HG02610 (cell line): ENCODE data around the gene ADAM12.

Source experiments
- ATAC-seq: cut with Tn5 transposase; IDR thresholded peaks from one replicate; pipeline ENCODE4 v1.9.1; 2021; ENCODE audit warnings: mild to moderate bottlenecking, moderate library complexity; ENCODE audit not compliant: unreplicated experiment

Gene ADAM12

GRCh38 chr10:126158133-126158892, 230.0 kb downstream of the ADAM12 start:
- ATAC-seq = no peak

- no peak for ATAC-seq
These were observed 231.1 kb downstream of the ADAM12 start for GRCh38 chr10:126157189-126157588.

- no peak for ATAC-seq
These were observed 231.8 kb downstream of the ADAM12 start for GRCh38 chr10:126156503-126156902.

GRCh38 chr10:126156012-126156411, 232.3 kb downstream of the ADAM12 start:
- ATAC-seq = no peak

GRCh38 chr10:126155528-126155927, 232.7 kb downstream of the ADAM12 start:
- no peak for ATAC-seq

- ATAC-seq = no peak
These were observed 234.3 kb downstream of the ADAM12 start for GRCh38 chr10:126153711-126154628.

GRCh38 chr10:126147866-126148587, 240.2 kb downstream of the ADAM12 start:
- no peak for ATAC-seq

GRCh38 chr10:126146771-126147170, 241.5 kb downstream of the ADAM12 start:
- ATAC-seq = no peak

GRCh38 chr10:126143117-126143516, 245.2 kb downstream of the ADAM12 start:
- ATAC-seq = no peak

- ATAC-seq = no peak
These were observed 247.5 kb downstream of the ADAM12 start for GRCh38 chr10:126140746-126141273.

GRCh38 chr10:126137562-126138221, 250.6 kb downstream of the ADAM12 start:
- no peak for ATAC-seq

- ATAC-seq = no peak
These were observed 252.2 kb downstream of the ADAM12 start for GRCh38 chr10:126135941-126136595.

GRCh38 chr10:126135177-126135576, 253.1 kb downstream of the ADAM12 start:
- ATAC-seq = no peak

- no peak for ATAC-seq
These were observed 254.2 kb downstream of the ADAM12 start for GRCh38 chr10:126133906-126134656.

GRCh38 chr10:126133082-126133620, 255.1 kb downstream of the ADAM12 start:
- ATAC-seq = no peak

GRCh38 chr10:126131341-126131740, 256.9 kb downstream of the ADAM12 start:
- ATAC-seq = no peak

- ATAC-seq = no peak
These were observed 258.0 kb downstream of the ADAM12 start for GRCh38 chr10:126130271-126130710.

GRCh38 chr10:126129026-126129425, 259.3 kb downstream of the ADAM12 start:
- no peak for ATAC-seq

- ATAC-seq = no peak
These were observed 259.7 kb downstream of the ADAM12 start for GRCh38 chr10:126128581-126128980.
